ENCODE measurements around the gene TMEM240.
"Not testable (repeated sequence)": the region's sequence is repeated elsewhere in the genome, so short reads cannot be mapped to it uniquely, and the experiment has no call there.

The TMEM240 gene

GRCh38 chr1:1504777-1505365 lies 35.6 kb downstream of the TMEM240 start:
- peak; percentile 72 for TF ChIP-seq CTCF (IDR thresholded peaks at IDR 0.05)
- not testable (repeated sequence) for H3K9me3 ChIP-seq (ENCODE audit: control insufficient read depth, low read length); H3K9ac ChIP-seq; H3K4me3 ChIP-seq (ENCODE audit: low read depth, low read length); H3K79me2 ChIP-seq; H3K36me3 ChIP-seq (ENCODE audit: control insufficient read depth, insufficient read depth, low read length); H3K27me3 ChIP-seq (ENCODE audit: control insufficient read depth, insufficient read depth, low read length); H3K4me1 ChIP-seq
- H2AFZ ChIP-seq: peak overlapping the region; percentile 75
- peak overlapping the region; percentile 34 for H3K4me2 ChIP-seq (ENCODE audit: low read length)
- H3K27ac ChIP-seq: peak overlapping the region; percentile 77

- not testable (repeated sequence) for H3K4me3 ChIP-seq (ENCODE audit: low read depth, low read length); H3K36me3 ChIP-seq (ENCODE audit: control insufficient read depth, insufficient read depth, low read length); H3K4me1 ChIP-seq; H3K9ac ChIP-seq; H2AFZ ChIP-seq; H3K79me2 ChIP-seq; H3K27ac ChIP-seq; H3K27me3 ChIP-seq (ENCODE audit: control insufficient read depth, insufficient read depth, low read length); H3K9me3 ChIP-seq (ENCODE audit: control insufficient read depth, low read length); H3K4me2 ChIP-seq (ENCODE audit: low read length)
These were observed 44.9 kb downstream of the TMEM240 start for GRCh38 chr1:1495461-1495975.

- not testable (repeated sequence) for H3K79me2 ChIP-seq; H3K27me3 ChIP-seq (ENCODE audit: control insufficient read depth, insufficient read depth, low read length); H3K27ac ChIP-seq; H3K9ac ChIP-seq; H3K9me3 ChIP-seq (ENCODE audit: control insufficient read depth, low read length); H3K4me3 ChIP-seq (ENCODE audit: low read depth, low read length); H3K4me2 ChIP-seq (ENCODE audit: low read length); H3K36me3 ChIP-seq (ENCODE audit: control insufficient read depth, insufficient read depth, low read length); H3K4me1 ChIP-seq; H2AFZ ChIP-seq
These were observed 46.1 kb downstream of the TMEM240 start for GRCh38 chr1:1494311-1494710.

- Histone ChIP-seq H3K9me3 (ENCODE audit: control insufficient read depth, low read length) (no peaks in the 10 kb centered on the region), H3K27ac (no peak overlapping the region), H3K36me3 (ENCODE audit: control insufficient read depth, insufficient read depth, low read length) (no peaks in the 10 kb centered on the region), H3K4me2 (ENCODE audit: low read length) (no peak overlapping the region), H3K4me1 (no peaks in the 10 kb centered on the region), H3K4me3 (ENCODE audit: low read depth, low read length) (no peak overlapping the region), H3K9ac (no peak overlapping the region), H3K27me3 (ENCODE audit: control insufficient read depth, insufficient read depth, low read length) (no peaks in the 10 kb centered on the region), H3K79me2 (no peaks in the 10 kb centered on the region), H2AFZ (no peak overlapping the region)
- TF ChIP-seq CTCF (IDR thresholded peaks at IDR 0.05): no peak
These were observed 48.8 kb downstream of the TMEM240 start for GRCh38 chr1:1491601-1492000.

GRCh38 chr1:1490633-1491230 lies 49.7 kb downstream of the TMEM240 start:
- no peak for TF ChIP-seq CTCF (IDR thresholded peaks at IDR 0.05)
- Histone ChIP-seq H3K4me1 (no peaks in the 10 kb centered on the region), H3K9ac (no peak overlapping the region), H3K4me2 (ENCODE audit: low read length) (no peak overlapping the region), H3K36me3 (ENCODE audit: control insufficient read depth, insufficient read depth, low read length) (no peaks in the 10 kb centered on the region), H3K9me3 (ENCODE audit: control insufficient read depth, low read length) (no peaks in the 10 kb centered on the region), H3K4me3 (ENCODE audit: low read depth, low read length) (no peak overlapping the region), H3K79me2 (no peaks in the 10 kb centered on the region), H3K27me3 (ENCODE audit: control insufficient read depth, insufficient read depth, low read length) (no peaks in the 10 kb centered on the region), H3K27ac (no peak overlapping the region), H2AFZ (no peak overlapping the region)

Measured in parathyroid adenoma (tissue), 2 donors.